ENCODE measurements around the gene GPC6. TPM values are rescaled to one million over a fixed set of nuclear protein-coding genes. Genes with fewer than 3 reads are reported as not detected.

GPC6 gene
- total RNA-seq, 3 donors from 2014 or later (not counting 1 experiment from before 2014, with no cell fraction given), result not detected

GRCh38 chr13:94210816-94211215 is 984.2 kb downstream of the GPC6 start:
- intact Hi-C loops (cut with micrococcal nuclease), result no loop called here
- WGBS (ENCODE audit: insufficient coverage), result 91% methylated on average over 5 of the region's 5 CpGs

GRCh38 chr13:94212196-94212595 is 985.6 kb downstream of the GPC6 start:
- Histone ChIP-seq H3K27ac (ENCODE audit: low read length) (no peak overlapping the region), H3K4me3 (ENCODE audit: low read length) (no peak overlapping the region), H3K9me3 (ENCODE audit: control insufficient read depth, insufficient read depth, low read length) (no peaks in the 10 kb centered on the region), H3K4me1 (ENCODE audit: control insufficient read depth, insufficient read depth, low read length) (no peaks in the 10 kb centered on the region), H3K27me3 (ENCODE audit: control insufficient read depth, insufficient read depth, low read length) (no peaks in the 10 kb centered on the region), H3K36me3 (ENCODE audit: control insufficient read depth, insufficient read depth, low read length) (no peaks in the 10 kb centered on the region)
- H3K4me3 Mint-ChIP-seq, result no peak overlapping the region
- intact Hi-C loops (cut with micrococcal nuclease), result no loop called here
- ATAC-seq, result no peak
- TF ChIP-seq, protein P1, sequence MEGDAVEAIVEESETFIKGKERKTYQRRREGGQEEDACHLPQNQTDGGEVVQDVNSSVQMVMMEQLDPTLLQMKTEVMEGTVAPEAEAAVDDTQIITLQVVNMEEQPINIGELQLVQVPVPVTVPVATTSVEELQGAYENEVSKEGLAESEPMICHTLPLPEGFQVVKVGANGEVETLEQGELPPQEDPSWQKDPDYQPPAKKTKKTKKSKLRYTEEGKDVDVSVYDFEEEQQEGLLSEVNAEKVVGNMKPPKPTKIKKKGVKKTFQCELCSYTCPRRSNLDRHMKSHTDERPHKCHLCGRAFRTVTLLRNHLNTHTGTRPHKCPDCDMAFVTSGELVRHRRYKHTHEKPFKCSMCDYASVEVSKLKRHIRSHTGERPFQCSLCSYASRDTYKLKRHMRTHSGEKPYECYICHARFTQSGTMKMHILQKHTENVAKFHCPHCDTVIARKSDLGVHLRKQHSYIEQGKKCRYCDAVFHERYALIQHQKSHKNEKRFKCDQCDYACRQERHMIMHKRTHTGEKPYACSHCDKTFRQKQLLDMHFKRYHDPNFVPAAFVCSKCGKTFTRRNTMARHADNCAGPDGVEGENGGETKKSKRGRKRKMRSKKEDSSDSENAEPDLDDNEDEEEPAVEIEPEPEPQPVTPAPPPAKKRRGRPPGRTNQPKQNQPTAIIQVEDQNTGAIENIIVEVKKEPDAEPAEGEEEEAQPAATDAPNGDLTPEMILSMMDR (IDR thresholded peaks at IDR 0.05), result no peak
- no peaks in the 10 kb centered on the region for H3K4me1 Mint-ChIP-seq
- H3K36me3 Mint-ChIP-seq, result no peaks in the 10 kb centered on the region
- no peak for DNase-seq
- no peak overlapping the region for H3K27ac Mint-ChIP-seq
- H3K9me3 Mint-ChIP-seq, result no peaks in the 10 kb centered on the region
- no peaks in the 10 kb centered on the region for H3K27me3 Mint-ChIP-seq (ENCODE audit: low read depth in 2 of 2)

More at GRCh38 chr13:94210816-94211215, 984.2 kb downstream of the GPC6 start:
- Histone ChIP-seq H3K4me1 (ENCODE audit: control insufficient read depth, insufficient read depth, low read length) (no peaks in the 10 kb centered on the region), H3K36me3 (ENCODE audit: control insufficient read depth, insufficient read depth, low read length) (no peaks in the 10 kb centered on the region), H3K9me3 (ENCODE audit: control insufficient read depth, insufficient read depth, low read length) (no peaks in the 10 kb centered on the region), H3K4me3 (ENCODE audit: low read length) (no peak overlapping the region), H3K27me3 (ENCODE audit: control insufficient read depth, insufficient read depth, low read length) (no peaks in the 10 kb centered on the region), H3K27ac (ENCODE audit: low read length) (no peak overlapping the region)
- Mint-ChIP-seq H3K36me3 (no peaks in the 10 kb centered on the region), H3K27ac (no peak overlapping the region), H3K4me3 (no peak overlapping the region), H3K4me1 (no peaks in the 10 kb centered on the region), H3K27me3 (ENCODE audit: low read depth in 2 of 2) (no peaks in the 10 kb centered on the region), H3K9me3 (no peaks in the 10 kb centered on the region)
- DNase-seq (no peak), ATAC-seq (no peak)
- TF ChIP-seq, protein P1 (IDR thresholded peaks at IDR 0.05), result no peak

DNA sequence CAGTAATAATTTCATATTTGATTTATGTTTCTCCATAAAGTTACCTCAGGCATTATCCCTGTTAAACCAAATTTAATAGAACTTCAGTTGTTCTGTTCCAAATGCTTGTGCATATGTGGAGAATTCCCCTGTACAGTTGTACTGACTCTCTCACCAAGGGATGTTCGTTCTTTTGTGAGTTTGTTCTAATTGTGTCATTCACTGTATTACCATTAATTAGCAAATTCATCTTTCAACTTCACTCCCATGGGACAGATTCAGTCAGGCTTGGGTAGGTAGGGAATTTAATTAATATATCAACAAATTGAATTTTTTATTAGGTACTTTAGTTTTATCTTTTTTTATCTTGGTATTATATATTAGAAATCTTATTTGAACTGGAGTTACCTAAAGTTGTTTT is 987.5 kb downstream of the GPC6 start:
- Mint-ChIP-seq H3K27me3 (ENCODE audit: low read depth in 2 of 2) (no peaks in the 10 kb centered on the region), H3K4me3 (no peak overlapping the region), H3K36me3 (no peaks in the 10 kb centered on the region), H3K4me1 (no peaks in the 10 kb centered on the region), H3K9me3 (no peaks in the 10 kb centered on the region), H3K27ac (no peak overlapping the region)
- WGBS (ENCODE audit: insufficient coverage), result no CpG with 5 or more reads among the region's 1 CpG
- TF ChIP-seq, protein P1 (IDR thresholded peaks at IDR 0.05), result no peak
- Histone ChIP-seq H3K4me3 (ENCODE audit: low read length) (no peak overlapping the region), H3K27me3 (ENCODE audit: control insufficient read depth, insufficient read depth, low read length) (no peaks in the 10 kb centered on the region), H3K36me3 (ENCODE audit: control insufficient read depth, insufficient read depth, low read length) (no peaks in the 10 kb centered on the region), H3K27ac (ENCODE audit: low read length) (no peak overlapping the region), H3K9me3 (ENCODE audit: control insufficient read depth, insufficient read depth, low read length) (no peaks in the 10 kb centered on the region), H3K4me1 (ENCODE audit: control insufficient read depth, insufficient read depth, low read length) (no peaks in the 10 kb centered on the region)
- intact Hi-C loops (cut with micrococcal nuclease), result no loop called here
- ATAC-seq (no peak), DNase-seq (no peak)

- Histone ChIP-seq H3K27me3 (ENCODE audit: control insufficient read depth, insufficient read depth, low read length) (no peaks in the 10 kb centered on the region), H3K4me1 (ENCODE audit: control insufficient read depth, insufficient read depth, low read length) (no peaks in the 10 kb centered on the region), H3K9me3 (ENCODE audit: control insufficient read depth, insufficient read depth, low read length) (no peaks in the 10 kb centered on the region), H3K27ac (ENCODE audit: low read length) (no peak overlapping the region), H3K36me3 (ENCODE audit: control insufficient read depth, insufficient read depth, low read length) (no peaks in the 10 kb centered on the region), H3K4me3 (ENCODE audit: low read length) (no peak overlapping the region)
- TF ChIP-seq, protein P1 (IDR thresholded peaks at IDR 0.05), result no peak
- Mint-ChIP-seq H3K27me3 (ENCODE audit: low read depth in 2 of 2) (no peaks in the 10 kb centered on the region), H3K4me1 (no peaks in the 10 kb centered on the region), H3K4me3 (no peak overlapping the region), H3K9me3 (no peaks in the 10 kb centered on the region), H3K27ac (no peak overlapping the region), H3K36me3 (no peaks in the 10 kb centered on the region)
- intact Hi-C loops (cut with micrococcal nuclease), result no loop called here
- no CpG with 5 or more reads among the region's 3 CpGs for WGBS (ENCODE audit: insufficient coverage)
- DNase-seq (no peak), ATAC-seq (no peak)
Measured at GRCh38 chr13:94214975-94215374, 988.4 kb downstream of the GPC6 start.

Measured in natural killer cell (primary cell).